Tibial nerve (tissue), 4 donors: ENCODE results near the gene SH3RF3. TPM values are rescaled to one million over a fixed set of nuclear protein-coding genes. Genes with fewer than 3 reads are reported as not detected.

Experiments used
- DNase-seq, 2 donors: peaks; one replicate each; pipeline ENCODE4 v3.0.0-alpha.2; 2019; ENCODE audit warnings: low spot score in 2 of 2
- H3K27ac ChIP-seq, 4 donors: fragments of 200-600 bp; sonication (generic) in 3 of 4; one replicate each; pipeline ENCODE4 v1.5.1; 2017 to 2019; ENCODE audit warnings: mild to moderate bottlenecking in 1 of 4
- H3K27me3 ChIP-seq, 2 donors: fragments of 200-600 bp; sonication (generic) in 1 of 2; one replicate each; pipeline versions ENCODE4 v1.5.1 to v1.6.0; 2017 to 2019
- H3K36me3 ChIP-seq, 3 donors: fragments of 200-600 bp; sonication (generic); one replicate each; pipeline ENCODE4 v1.5.1; 2018 to 2019
- H3K4me1 ChIP-seq, 4 donors: fragments of 200-600 bp; sonication (generic) in 3 of 4; one replicate each; pipeline ENCODE4 v1.5.1; 2017 to 2019
- H3K4me3 ChIP-seq, 4 donors: fragments of 200-600 bp; sonication (generic) in 3 of 4; one replicate each; pipeline ENCODE4 v1.5.1; 2017 to 2019; ENCODE audit warnings: mild to moderate bottlenecking in 1 of 4, moderate library complexity in 1 of 4
- H3K9me3 ChIP-seq, 4 donors: fragments of 200-600 bp; sonication (generic) in 3 of 4; one replicate each; pipeline ENCODE4 v1.5.1; 2017 to 2019
- EP300 ChIP-seq, 2 donors: sonication (generic); formaldehyde crosslinking; IDR thresholded peaks; one replicate each; pipeline ENCODE4 v1.6.1; 2017; ENCODE audit warnings: antibody characterized with exemption in 2 of 2, mild to moderate bottlenecking in 1 of 2
- POLR2A ChIP-seq, 2 donors: fragments of 450-650 bp; IDR thresholded peaks; one replicate each; pipeline ENCODE4 v1.6.1; 2017; ENCODE audit warnings: antibody characterized with exemption in 2 of 2, mild to moderate bottlenecking in 2 of 2, moderate library complexity in 2 of 2
- WGBS, 2 donors: methylation state at CpG; one replicate each; pipeline ENCODE4 v1.1.5; 2018; 5-methylcytosine and 5-hydroxymethylcytosine counted together
- total RNA-seq, 4 donors: library from RNA; depleted of rRNA; stranded (reverse); fragments of >200 nt; gene quantifications; one replicate each; pipeline ENCODE4 v1.1.0, GENCODE V29; 2016
- TF ChIP-seq, protein P1 (sequence below), 5 experiments: fragments of 200-600 bp in 3 of 5; fragments of 450-650 bp in 2 of 5; sonication (generic) in 3 of 5; IDR thresholded peaks; one replicate each; pipeline ENCODE4 v1.5.1; 2016 to 2019; ENCODE audit warnings: antibody characterized with exemption in 5 of 5, mild to moderate bottlenecking in 3 of 5, moderate library complexity in 2 of 5

The SH3RF3 gene
- total RNA-seq, 4 donors from 2014 or later: 6.9 to 18.0 (median 11.4) TPM

DNA sequence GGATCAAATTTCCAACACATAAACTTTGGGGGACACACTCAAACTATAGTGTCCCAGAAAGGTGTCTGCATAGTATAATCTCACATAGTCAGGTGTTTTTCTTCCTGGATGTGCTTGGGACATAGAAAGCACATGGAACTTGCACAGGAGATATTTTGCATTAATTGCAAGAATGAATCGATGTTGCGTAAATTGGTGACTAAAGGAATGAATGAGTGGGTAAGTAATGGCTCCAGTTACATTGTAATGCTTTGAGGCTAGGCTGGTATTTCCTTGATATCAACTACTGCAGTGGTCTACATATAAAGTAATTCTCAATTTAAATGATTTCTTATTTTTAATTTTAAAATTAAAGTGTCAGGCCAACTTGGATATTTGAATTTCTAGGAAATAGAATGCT lies 53.4 kb downstream of the SH3RF3 start:
- H3K4me1 ChIP-seq: peaks cover 0 to 17% (median 0%) of the 10 kb centered on the region in 4 donors
- 96 to 100% methylated on average over 2 of the region's 2 CpGs for WGBS, 2 donors

GRCh38 chr2:109183871-109184270 lies 54.9 kb downstream of the SH3RF3 start:
- peaks cover 0 to 17% (median 0%) of the 10 kb centered on the region in 4 donors for H3K4me1 ChIP-seq

More for the DNA sequence above, 53.4 kb downstream of the SH3RF3 start:
- TF ChIP-seq, protein P1, sequence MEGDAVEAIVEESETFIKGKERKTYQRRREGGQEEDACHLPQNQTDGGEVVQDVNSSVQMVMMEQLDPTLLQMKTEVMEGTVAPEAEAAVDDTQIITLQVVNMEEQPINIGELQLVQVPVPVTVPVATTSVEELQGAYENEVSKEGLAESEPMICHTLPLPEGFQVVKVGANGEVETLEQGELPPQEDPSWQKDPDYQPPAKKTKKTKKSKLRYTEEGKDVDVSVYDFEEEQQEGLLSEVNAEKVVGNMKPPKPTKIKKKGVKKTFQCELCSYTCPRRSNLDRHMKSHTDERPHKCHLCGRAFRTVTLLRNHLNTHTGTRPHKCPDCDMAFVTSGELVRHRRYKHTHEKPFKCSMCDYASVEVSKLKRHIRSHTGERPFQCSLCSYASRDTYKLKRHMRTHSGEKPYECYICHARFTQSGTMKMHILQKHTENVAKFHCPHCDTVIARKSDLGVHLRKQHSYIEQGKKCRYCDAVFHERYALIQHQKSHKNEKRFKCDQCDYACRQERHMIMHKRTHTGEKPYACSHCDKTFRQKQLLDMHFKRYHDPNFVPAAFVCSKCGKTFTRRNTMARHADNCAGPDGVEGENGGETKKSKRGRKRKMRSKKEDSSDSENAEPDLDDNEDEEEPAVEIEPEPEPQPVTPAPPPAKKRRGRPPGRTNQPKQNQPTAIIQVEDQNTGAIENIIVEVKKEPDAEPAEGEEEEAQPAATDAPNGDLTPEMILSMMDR (IDR thresholded peaks at IDR 0.05): no peak
- TF ChIP-seq EP300 (IDR thresholded peaks at IDR 0.05): no peak
- H3K9me3 ChIP-seq: peaks cover 0 to 8% (median 0%) of the 10 kb centered on the region in 4 donors
- no peaks in the 10 kb centered on the region for H3K27me3 ChIP-seq
- no peak overlapping the region for H3K4me3 ChIP-seq
- no peaks in the 10 kb centered on the region for H3K36me3 ChIP-seq
- DNase-seq: no peak
- no peak overlapping the region for H3K27ac ChIP-seq

GRCh38 chr2:109184368-109184767 lies 55.4 kb downstream of the SH3RF3 start:
- Histone ChIP-seq H3K27ac (no peak overlapping the region), H3K36me3 (no peaks in the 10 kb centered on the region), H3K4me1 (peaks cover 0 to 17% (median 0%) of the 10 kb centered on the region in 4 donors), H3K4me3 (no peak overlapping the region), H3K9me3 (peaks cover 0 to 5% (median 0%) of the 10 kb centered on the region in 4 donors), H3K27me3 (no peaks in the 10 kb centered on the region)
- TF ChIP-seq, protein P1 (IDR thresholded peaks at IDR 0.05): no peak
- 86 to 96% methylated on average over 3 of the region's 3 CpGs for WGBS, 2 donors
- no peak for DNase-seq

More at GRCh38 chr2:109183871-109184270, 54.9 kb downstream of the SH3RF3 start:
- TF ChIP-seq EP300 (IDR thresholded peaks at IDR 0.05): no peak
- TF ChIP-seq, protein P1 (IDR thresholded peaks at IDR 0.05): no peak
- TF ChIP-seq POLR2A (IDR thresholded peaks at IDR 0.05): no peak
- DNase-seq: no peak
- WGBS, 2 donors: 91% methylated on average over 4 of the region's 4 CpGs; no CpG with 5 or more reads in 1 of the 2 donors
- Histone ChIP-seq H3K27ac (no peak overlapping the region), H3K4me3 (no peak overlapping the region), H3K36me3 (no peaks in the 10 kb centered on the region), H3K27me3 (no peaks in the 10 kb centered on the region), H3K9me3 (peaks cover 0 to 8% (median 0%) of the 10 kb centered on the region in 4 donors)

GRCh38 chr2:109185338-109185737 lies 56.3 kb downstream of the SH3RF3 start:
- WGBS, 2 donors: 39 to 45% methylated on average over 4 of the region's 4 CpGs
- Histone ChIP-seq H3K27ac (peak overlapping the region in 2 of 4 donors; percentile 50 to 62), H3K4me3 (no peak overlapping the region), H3K36me3 (no peaks in the 10 kb centered on the region), H3K4me1 (peaks cover 0 to 17% (median 0%) of the 10 kb centered on the region in 4 donors), H3K27me3 (no peaks in the 10 kb centered on the region), H3K9me3 (no peaks in the 10 kb centered on the region)
- TF ChIP-seq, protein P1 (IDR thresholded peaks at IDR 0.05): no peak
- TF ChIP-seq POLR2A (IDR thresholded peaks at IDR 0.05): no peak
- peak in 1 of 2 donors; percentile 11 for TF ChIP-seq EP300 (IDR thresholded peaks at IDR 0.05)
- no peak for DNase-seq

GRCh38 chr2:109185821-109186570 lies 57.0 kb downstream of the SH3RF3 start:
- WGBS, 2 donors: 52 to 55% methylated on average over 16 of the region's 16 CpGs
- Histone ChIP-seq H3K27ac (peak overlapping the region in 2 of 4 donors; percentile 50 to 62), H3K4me1 (peaks cover 0 to 17% (median 0%) of the 10 kb centered on the region in 4 donors), H3K4me3 (no peak overlapping the region), H3K27me3 (no peaks in the 10 kb centered on the region), H3K9me3 (no peaks in the 10 kb centered on the region), H3K36me3 (no peaks in the 10 kb centered on the region)
- peak in 1 of 2 donors; percentile 13 for TF ChIP-seq EP300 (IDR thresholded peaks at IDR 0.05)
- TF ChIP-seq, protein P1 (IDR thresholded peaks at IDR 0.05): no peak
- DNase-seq: no peak
